KOPT-K1 (cell line): ENCODE results near the gene MTCL1.

Experiments
- H3K27ac ChIP-seq: fragments of 200-600 bp; sonication (generic); 2 replicates; pipeline ENCODE4 v1.5.1; 2016; ENCODE audit warnings: antibody characterized with exemption, mild to moderate bottlenecking, low read depth, low read length; ENCODE audit not compliant: poor library complexity, severe bottlenecking
- H3K36me3 ChIP-seq: fragments of 200-600 bp; sonication (generic); 2 replicates; pipeline ENCODE4 v1.5.1; 2017; ENCODE audit warnings: antibody characterized with exemption, mild to moderate bottlenecking, low read length, moderate library complexity; ENCODE audit not compliant: insufficient read depth
- H3K9me3 ChIP-seq: fragments of 200-600 bp; sonication (generic); 2 replicates; pipeline ENCODE4 v1.5.1; 2017; ENCODE audit warnings: antibody characterized with exemption, low read length, mild to moderate bottlenecking; ENCODE audit not compliant: insufficient read depth, poor library complexity, severe bottlenecking

MTCL1 gene

DNA sequence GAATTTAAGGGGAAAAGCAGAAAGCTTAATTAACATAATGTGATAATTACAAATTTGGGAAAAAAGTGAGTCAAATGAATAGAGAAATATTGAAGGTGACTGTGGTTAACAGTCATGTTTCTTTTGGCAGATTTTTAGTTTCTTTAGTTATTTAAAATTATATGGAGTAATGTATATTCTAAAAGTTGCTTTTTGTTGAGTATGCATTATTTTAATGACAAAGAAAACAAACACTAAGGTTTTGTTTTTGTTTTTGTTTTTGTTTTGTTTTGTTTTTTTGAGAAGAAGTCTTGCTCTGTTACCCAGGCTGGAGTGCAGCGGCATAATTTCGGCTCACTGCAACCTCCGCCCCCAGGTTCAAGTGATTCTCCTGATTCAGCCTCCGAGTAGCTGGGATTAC is 30.3 kb upstream of the MTCL1 start:
- no peaks in the 10 kb centered on the region for H3K9me3 ChIP-seq
- H3K27ac ChIP-seq, result no peak overlapping the region
- H3K36me3 ChIP-seq, result no peaks in the 10 kb centered on the region

DNA sequence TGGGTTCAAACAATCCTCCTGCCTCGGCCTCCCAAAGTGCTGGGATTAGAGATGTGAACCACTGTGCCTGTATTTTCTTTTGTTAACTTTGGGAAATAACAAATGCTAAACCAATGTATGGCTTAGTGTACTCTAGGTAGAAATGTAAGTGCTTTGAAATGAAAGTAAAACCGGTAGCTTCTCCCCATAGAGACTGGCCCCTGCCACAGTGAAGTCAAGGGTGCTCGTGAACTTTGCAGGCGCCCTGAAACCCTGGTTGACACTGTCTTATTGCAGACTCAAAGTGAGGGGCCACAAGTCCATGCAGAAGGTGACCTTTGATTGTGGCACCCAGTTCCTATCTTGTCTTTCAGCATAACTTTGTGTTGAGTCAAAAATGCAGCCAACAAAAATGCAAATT is 24.2 kb upstream of the MTCL1 start:
- H3K9me3 ChIP-seq, result no peaks in the 10 kb centered on the region
- no peak overlapping the region for H3K27ac ChIP-seq
- no peaks in the 10 kb centered on the region for H3K36me3 ChIP-seq

DNA sequence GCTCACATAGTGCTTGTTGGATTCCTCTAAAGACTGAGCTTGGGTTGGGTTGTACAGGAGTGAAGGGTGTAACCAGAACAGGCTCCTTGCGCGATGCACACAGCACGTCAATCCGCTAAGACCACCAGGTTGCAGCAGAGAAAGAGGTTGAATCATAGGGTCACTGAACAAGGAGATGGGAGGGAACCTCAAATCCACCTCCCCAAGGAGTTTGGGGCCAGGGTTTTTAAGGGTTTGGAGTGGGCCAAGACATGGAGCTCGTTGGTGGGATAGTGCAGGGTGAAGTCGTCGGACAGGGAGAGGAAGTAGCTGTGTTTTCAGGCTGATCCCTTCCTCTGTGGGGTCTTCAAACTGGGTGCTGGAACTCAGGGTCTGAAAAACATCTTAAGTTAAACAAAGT is 20.8 kb upstream of the MTCL1 start:
- Histone ChIP-seq H3K27ac (no peak overlapping the region), H3K9me3 (no peaks in the 10 kb centered on the region), H3K36me3 (no peaks in the 10 kb centered on the region)

DNA sequence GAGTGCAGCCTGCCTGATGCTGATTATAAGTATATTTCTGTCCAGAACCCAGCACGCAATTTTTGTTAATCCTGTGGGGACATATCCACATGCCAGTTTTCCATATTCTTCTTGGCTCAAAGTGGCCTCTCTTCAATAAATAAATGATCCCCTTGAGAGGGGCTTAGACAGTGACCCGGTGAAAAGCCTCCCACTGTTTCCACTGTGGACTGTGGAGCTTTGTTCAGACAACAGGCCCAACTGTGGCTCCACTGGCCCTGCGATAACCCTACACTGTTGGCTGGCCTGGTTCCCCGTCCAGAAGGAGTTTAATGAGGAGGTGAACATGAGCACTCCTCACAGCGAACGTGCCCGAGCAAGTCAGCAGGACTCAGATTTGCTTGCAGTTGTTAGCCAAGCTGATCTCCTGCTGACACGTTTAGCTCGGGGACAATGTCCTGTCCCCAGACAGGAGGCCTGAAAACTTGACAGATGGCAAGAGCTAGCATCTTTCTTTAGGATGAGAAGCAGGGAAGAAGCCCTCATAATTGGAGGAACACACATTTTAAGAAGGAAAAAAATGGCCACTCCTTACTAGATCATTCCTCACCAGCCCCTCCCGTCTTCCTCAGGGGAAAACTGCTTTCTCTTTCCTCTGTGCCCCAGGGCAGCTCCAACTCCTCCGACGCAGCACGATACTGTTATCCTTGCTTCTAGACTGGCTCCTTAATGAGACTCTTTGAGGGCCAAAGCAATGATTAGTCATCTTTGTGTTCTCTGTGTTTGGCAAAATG is 20.0 kb upstream of the MTCL1 start:
- H3K9me3 ChIP-seq, result no peaks in the 10 kb centered on the region
- H3K27ac ChIP-seq, result no peak overlapping the region
- H3K36me3 ChIP-seq, result no peaks in the 10 kb centered on the region

DNA sequence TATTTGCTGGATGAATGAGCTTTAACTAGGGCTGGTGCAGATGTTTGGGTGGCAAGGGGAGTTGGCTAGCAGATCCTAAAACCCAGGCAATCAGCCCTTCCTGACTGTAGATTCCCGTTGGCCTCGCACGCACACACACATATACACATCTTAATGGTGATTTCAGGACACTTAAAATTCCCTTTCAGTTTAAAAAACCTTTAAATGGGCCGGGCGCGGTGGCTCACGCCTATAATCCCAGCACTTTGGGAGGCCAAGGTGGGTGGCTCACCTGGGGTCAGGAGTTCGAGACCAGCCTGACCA is 19.5 kb upstream of the MTCL1 start:
- H3K9me3 ChIP-seq, result no peaks in the 10 kb centered on the region
- no peak overlapping the region for H3K27ac ChIP-seq
- H3K36me3 ChIP-seq, result no peaks in the 10 kb centered on the region

DNA sequence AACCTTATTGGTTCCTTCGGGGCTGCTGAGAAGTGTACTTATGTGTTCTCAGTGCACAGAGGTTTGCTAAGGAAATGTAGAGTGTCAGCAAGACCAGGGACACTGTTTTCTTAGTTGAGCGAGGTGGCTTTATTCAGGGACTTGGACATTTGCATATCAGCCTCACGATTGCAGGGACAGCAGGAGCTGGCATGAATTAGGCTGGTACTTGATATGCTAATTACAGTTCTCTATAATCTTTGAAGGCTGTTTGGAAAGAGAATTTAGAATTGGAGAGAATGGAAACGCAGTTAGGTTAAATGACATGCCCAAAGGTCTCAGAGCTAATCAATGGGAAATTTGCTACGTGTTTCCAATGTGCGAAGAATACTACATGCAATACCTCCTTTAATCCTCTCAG is 18.7 kb upstream of the MTCL1 start:
- Histone ChIP-seq H3K9me3 (no peaks in the 10 kb centered on the region), H3K36me3 (no peaks in the 10 kb centered on the region), H3K27ac (no peak overlapping the region)

DNA sequence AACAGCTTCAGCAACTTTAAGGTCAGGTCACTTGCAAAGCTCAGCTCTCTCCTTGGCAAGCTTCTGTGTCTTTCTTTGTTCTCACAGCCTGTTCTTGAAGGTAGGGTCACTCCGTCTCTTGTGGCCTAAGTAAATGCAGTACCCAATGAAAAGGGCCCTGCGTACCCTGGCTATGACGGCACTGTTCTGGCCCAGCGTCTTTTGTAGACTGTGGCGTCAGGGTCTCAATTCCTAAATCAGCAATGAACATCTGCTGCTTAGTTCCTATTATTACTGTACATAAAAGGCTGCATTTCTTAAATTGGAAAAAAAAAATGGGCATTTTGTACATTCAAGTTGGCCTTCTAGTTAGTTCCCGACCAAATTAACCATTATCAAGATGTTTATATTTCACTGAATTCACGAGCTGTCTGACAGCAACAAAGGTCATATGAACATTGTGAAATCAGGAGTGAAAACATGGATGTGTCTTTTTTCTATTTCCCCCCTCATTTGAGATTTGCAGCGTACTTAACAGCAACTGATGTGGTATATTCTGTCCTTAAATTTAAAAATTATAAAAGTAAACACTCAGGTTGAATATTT is 17.0 kb upstream of the MTCL1 start:
- no peaks in the 10 kb centered on the region for H3K9me3 ChIP-seq
- H3K27ac ChIP-seq, result no peak overlapping the region
- no peaks in the 10 kb centered on the region for H3K36me3 ChIP-seq

DNA sequence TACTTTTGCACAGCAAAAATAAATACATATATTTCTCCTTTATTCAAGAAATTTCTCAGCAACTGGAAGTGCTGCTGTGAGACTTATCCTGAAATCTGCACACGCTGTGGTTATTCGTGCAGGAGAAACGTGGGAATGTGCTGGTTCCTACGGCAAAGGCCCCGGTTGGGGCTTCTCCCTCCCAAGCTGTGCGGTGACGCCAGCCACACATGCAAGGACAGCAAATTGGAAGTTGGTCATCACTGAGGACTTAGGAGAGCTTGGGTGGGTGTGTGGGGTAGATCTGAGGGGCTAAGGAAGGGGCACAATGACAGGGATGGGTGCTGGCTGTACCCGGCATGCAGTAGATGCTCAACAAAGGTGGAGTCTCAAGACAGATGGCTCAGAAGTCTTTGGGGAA is 16.5 kb upstream of the MTCL1 start:
- Histone ChIP-seq H3K36me3 (no peaks in the 10 kb centered on the region), H3K9me3 (no peaks in the 10 kb centered on the region), H3K27ac (no peak overlapping the region)

DNA sequence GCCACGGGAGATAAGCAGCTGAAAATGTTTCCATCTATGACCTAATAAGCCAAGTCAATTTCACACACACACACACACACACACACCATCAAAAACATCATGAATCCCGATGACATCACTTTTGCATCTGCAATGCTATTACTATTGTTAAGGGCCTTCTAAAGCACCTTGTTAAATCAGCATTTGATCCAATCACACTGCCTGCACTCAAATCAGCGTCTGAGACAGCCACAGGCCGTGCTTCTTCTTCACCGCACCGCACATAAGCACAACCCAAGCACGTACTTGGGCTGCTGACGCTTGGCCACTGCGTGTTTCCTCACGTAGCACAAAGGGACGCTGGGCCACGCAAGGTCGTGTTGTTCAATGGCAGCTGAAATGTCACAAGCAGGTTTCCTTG is 15.8 kb upstream of the MTCL1 start:
- Histone ChIP-seq H3K9me3 (no peaks in the 10 kb centered on the region), H3K27ac (no peak overlapping the region), H3K36me3 (no peaks in the 10 kb centered on the region)

DNA sequence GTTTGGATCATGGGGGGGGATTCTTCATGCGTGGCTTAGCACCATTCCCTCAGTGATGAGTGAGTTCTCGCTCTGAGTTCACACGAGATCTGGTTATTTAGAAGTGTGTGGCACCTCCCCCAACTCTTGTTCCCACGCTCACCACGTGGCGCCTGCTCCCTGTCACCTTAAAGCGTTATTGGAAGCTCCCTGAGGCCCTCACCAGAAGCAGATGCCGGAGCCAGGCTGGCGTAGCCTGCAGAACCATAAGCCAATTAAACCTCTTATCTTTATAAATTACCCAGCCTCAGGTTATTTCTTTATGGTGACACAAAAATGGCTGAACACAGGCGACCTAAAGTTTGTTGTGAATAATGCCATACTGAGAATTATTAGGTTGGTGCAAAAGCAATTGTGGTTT is 10.5 kb upstream of the MTCL1 start:
- no peaks in the 10 kb centered on the region for H3K9me3 ChIP-seq
- H3K27ac ChIP-seq, result no peak overlapping the region
- H3K36me3 ChIP-seq, result no peaks in the 10 kb centered on the region

DNA sequence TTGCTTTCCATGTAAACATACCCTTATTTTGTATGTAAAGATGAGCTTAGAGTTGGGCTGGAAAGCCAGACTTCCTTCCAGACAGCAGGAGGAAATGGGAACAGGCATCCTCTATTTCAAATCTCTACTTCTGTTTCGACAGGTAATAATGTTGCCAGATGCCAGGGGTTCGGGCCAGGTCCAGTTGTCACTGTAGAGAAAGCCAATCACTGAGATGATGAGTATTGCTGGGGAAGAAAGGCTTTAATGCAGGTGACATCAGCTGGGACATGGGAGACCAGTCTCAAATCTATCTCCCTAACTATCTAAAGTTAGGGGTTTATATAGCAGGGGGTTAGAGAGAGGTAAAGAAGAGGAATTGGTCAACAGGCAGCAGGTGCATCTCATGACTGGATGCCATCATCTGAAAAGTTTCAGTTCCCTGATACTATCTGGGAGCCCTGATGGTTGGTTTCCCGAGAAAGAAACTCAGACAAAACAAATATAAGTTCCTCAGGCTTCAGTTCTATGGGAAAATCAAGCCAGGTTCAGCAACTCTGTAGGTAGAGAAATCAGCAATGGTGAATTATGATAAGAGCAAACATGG is 9.3 kb upstream of the MTCL1 start:
- Histone ChIP-seq H3K9me3 (no peaks in the 10 kb centered on the region), H3K36me3 (no peaks in the 10 kb centered on the region), H3K27ac (no peak overlapping the region)

DNA sequence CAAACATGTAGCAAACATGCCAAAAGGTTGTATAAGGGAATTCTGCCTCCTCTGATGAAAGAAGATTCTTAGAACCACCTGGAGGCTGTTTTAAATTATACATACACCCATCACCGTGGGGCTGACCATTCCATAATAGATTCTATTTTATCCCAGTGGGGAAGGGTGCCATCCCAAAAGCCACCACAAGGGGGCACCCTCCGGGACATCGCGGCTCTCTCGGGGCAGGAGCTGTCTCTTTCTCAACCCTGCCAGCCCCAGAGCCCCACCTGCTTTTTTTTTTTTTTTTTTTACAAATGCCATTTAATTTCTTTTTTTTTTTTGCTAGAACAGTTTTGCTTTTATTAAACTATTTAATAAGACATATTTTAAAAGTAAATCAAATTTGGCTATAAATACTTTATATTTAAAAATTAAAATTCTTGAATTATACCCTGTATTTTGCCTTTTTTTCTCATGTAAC is 8.6 kb upstream of the MTCL1 start:
- Histone ChIP-seq H3K27ac (no peak overlapping the region), H3K9me3 (no peaks in the 10 kb centered on the region)

DNA sequence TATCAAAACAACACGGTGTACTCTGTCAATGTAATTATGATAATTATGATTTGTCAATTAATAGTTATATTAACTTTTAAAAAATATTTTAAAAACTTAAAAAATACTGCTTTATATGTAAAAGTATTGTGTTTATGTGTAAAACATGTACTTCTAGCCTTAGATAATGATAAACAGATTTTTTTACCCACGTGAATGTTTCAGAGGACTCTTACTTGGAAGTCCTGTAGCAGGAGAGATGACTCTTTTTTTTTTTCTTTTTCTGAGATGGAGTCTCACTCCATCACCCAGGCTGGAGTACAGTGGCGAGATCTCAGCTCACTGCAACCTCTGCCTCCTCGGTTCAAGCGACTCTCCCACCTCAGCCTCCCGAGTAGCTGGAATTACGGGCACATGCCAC is 6.2 kb upstream of the MTCL1 start:
- H3K27ac ChIP-seq, result no peak overlapping the region
- H3K9me3 ChIP-seq, result no peaks in the 10 kb centered on the region
- no peaks in the 10 kb centered on the region for H3K36me3 ChIP-seq

More for the DNA sequence above, 8.6 kb upstream of the MTCL1 start:
- no peaks in the 10 kb centered on the region for H3K36me3 ChIP-seq

DNA sequence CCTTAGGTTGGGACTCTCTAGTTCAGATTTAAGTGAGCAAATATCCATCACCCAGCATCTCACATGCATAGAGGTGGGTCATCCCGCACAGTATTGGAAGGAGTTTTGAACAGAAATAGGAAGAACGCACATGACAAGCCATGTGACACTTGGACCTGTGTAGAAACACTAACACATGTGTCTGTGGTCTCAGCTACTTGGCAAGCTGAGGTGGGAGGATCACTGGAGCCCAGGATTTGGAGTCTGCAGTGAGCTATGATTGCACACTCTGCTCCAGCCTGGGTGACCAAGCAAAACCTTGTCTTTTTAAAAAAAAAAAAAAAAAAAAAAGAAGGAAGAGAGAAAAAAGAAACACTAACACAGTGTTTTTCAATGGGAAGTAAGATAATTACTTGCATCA is 5.4 kb upstream of the MTCL1 start:
- H3K36me3 ChIP-seq, result no peaks in the 10 kb centered on the region
- H3K27ac ChIP-seq, result no peak overlapping the region
- no peaks in the 10 kb centered on the region for H3K9me3 ChIP-seq

DNA sequence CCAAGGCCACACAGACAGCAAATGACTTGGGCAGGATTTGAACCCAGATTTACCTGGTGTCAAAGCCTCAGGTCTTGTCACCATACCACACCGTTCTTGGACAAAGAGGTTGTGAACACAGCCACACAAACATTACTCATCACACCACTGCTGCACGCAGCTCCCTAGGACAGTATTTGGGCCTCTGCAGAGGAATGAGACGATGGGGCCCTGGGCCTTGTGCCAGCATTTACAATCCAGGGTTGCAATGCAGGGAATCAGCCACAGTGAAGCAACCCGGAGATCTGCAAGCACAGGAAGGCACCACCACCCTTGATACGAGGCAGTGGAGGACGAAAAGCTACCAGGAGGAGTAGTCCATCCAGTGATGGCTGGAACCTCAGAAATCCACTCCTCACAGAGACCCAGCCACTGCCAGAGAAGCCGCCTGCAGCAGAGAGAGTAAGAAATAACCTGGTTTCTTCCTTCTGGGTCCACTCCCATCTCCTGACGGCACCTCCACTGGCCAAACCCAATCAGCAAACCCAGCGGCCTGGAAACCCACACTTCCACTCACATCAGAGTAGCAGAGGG is 3.7 kb upstream of the MTCL1 start:
- Histone ChIP-seq H3K9me3 (no peaks in the 10 kb centered on the region), H3K36me3 (no peaks in the 10 kb centered on the region), H3K27ac (no peak overlapping the region)

DNA sequence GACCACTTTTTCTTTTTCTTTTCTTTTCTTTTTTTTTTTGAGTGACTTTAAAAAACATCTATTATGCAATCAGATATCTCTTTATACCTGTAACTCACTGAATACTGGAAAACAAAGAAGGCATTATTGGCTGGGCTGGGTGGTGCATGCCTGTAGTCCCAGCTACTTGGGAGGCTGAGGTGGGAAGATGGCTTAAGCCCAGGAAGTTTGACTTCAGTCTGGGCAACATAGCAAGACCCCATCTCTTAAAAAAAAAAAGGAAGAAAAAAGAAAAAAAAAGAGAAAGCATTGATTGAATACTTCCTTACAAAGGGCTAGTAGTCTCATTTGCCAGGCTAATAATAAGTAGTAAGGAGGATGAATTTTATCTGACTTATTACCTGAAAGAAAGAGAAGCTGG is 2.7 kb upstream of the MTCL1 start:
- Histone ChIP-seq H3K36me3 (no peaks in the 10 kb centered on the region), H3K9me3 (no peaks in the 10 kb centered on the region), H3K27ac (no peak overlapping the region)
